NCI-H2196 treated with DMSO at 0.1 percent for 48 hours (cell line): ENCODE data around the gene ASPN.

Experiments
- DNase-seq: peaks from one replicate; lab custom pipeline; 2025; ENCODE audit not compliant: unreplicated experiment; lab: John Stamatoyannopoulos, UW

Gene ASPN

GRCh38 chr9:92478783-92479182 lies 3.5 kb downstream of the ASPN start:
- DNase-seq, result no peak

DNA sequence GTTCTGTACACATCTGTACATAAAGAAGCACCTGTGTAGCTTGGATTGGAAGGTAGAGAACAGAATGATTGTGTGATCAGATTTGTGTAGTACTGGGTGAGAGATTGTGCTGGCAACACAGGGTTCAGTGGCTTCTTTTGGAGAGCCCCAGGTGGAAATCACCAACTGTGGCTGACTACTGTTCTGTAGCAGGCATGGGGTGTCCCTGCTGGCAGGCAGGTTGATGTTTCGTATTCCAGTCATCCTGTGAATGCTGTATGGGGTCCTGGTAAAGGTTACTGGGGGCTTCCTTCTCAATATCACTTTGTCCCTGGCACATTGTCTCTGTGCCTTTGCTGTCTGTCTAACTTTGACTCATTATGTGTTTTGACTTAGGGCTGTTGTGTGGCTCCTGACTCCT lies 5.3 kb downstream of the ASPN start:
- no peak for DNase-seq

GRCh38 chr9:92474587-92474986 lies 7.7 kb downstream of the ASPN start:
- no peak for DNase-seq

GRCh38 chr9:92468206-92468605 lies 14.1 kb downstream of the ASPN start:
- DNase-seq, result no peak

DNA sequence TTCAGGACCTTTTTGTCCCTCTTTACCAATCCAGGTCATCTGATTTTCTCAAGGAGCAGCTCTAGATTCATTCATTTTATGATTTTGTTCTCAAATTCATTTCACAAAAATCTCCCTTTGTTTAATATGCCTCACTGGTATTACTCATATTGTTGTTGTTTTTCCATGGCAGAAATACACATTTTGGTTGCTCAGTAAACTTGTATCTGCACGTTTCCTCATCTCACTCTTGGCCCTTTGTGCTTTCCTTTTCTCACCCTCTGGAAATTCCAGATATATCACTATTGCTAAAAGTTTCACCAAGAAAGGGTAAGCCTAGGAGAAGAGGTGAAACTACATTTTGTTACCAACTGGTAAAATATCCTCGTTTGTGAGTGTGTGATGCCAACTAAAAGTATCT lies 14.8 kb downstream of the ASPN start:
- DNase-seq, result no peak

DNA sequence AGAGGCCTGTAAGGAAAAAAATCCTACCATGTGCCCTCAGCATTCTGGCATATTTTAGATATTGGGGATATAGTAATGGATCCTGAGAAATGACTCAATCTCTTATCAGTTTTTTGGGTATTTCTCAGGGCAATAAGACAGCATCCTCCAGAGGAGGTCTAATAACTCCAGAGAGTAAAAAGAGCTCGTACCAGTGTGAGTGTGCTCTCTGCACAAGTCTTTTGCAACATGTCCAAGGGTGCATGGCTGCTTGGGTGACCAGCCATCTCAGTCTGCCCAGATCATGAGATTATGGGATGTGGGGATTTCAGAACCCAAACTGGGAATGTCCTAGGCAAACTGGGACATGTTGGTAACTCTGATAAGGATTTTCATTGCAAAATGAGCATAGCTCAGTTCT lies 15.3 kb downstream of the ASPN start:
- no peak for DNase-seq

DNA sequence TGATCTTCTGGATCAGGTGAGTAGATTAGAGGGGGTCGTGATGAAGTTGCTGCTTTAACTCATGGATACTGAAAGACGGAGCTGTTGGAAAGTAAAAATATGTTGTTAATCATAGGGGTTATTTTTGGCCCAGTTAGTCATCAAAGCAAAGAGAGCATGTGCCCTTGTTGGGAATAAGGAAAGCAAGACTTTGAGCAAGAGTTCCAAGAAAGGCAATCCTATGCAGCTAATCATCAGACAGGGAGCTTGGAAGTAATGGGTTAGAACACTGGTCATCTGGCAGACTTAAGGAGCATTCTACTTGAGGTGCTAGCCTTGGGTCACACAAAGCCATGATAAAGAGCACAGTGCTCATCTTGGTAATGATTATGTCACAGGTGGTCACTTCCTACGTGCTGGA lies 18.3 kb downstream of the ASPN start:
- DNase-seq, result no peak

DNA sequence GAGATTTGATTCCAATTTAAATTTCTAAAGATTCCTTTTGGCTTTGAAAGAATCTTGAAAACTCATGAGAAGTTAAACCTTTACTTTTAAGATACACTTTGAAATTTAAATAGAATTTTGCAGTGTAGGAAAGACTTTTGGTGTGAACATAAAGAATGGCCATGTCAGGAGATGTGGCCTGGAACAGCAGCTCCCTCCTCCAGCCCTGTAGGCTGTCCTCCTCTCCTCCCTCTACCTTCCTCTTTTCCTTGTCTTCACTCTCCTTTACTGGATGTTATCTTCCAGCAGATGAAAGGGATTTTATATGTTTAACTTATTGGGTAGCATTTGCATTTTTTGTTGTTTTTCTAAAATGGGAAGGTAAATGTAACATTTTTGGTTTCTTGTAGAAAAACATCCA lies 18.9 kb downstream of the ASPN start:
- DNase-seq, result no peak

- DNase-seq, result no peak
These were observed 24.7 kb downstream of the ASPN start for GRCh38 chr9:92457576-92457975.

DNA sequence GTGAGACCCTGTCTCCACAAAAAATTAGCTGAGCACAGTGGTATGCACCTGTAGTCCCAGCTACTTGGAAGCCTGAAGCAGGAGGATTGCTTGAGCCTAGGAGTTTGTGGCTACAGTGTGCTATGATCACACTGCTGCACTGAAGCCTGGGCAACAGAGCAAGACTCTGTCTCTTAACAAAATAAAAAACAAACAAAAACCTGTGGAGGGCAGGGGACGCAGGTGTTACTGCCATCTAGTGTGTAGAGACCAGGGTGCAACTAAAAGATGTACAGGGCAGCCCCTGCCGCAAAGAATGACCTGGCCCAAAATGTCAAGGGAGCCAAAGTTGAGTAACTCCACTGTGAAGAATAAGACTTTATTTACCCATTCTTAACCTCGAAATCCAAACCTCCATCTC lies 27.1 kb downstream of the ASPN start:
- no peak for DNase-seq

DNA sequence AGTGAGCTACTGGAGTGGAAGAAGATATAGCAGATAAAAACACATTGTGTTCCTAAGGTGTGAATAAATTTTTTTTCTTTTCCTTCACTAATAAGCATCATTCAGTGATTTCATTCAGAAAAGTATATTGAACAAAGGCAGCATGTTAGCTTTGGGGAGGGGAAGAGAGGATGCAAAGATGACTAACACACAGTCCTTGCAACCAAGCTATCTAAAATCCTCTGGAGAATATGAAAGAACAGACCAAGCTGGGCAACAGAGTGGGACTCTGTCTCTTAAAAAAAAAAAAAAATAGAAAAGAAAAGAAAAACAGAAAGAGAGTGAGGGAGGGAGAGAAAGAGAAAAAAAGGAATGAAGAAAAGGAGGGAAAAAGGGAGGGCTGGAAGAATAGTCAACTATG lies 35.8 kb downstream of the ASPN start:
- DNase-seq, result no peak

DNA sequence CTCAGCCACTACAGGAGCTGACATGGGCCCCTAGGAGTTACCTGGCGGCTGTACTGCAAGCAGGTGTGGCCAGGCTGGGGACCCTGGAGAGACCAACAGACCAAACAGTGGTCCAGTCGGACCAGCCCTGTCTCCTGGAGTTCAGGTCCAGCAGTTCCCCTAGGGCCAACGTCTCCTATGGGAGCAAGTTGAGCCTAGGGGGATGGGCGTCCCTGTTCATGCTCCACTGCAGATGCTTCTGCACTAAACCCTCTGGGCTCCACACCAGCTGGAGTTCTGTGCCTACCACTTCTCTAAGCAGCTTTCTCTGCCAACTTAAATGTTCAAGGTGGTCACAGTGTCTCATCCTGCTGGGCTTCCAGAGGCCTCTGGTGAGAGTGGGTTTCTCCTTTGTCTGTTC lies 37.5 kb downstream of the ASPN start:
- no peak for DNase-seq

DNA sequence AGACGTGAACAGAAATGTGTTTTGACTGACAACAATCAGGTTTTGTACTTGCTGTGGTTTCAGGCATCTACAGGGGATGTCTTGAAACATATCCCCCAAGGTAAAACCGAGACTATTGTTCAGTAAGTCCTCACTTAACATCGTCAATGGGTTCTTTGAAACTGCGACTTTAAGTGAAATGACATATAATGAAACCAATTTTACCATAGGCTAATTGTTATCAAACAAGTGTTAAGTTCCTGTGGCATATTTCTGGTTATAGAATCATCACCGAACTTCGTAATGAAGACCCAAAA lies 41.6 kb downstream of the ASPN start:
- no peak for DNase-seq

- DNase-seq, result no peak
These were observed 42.2 kb downstream of the ASPN start for GRCh38 chr9:92439921-92440750.

DNA sequence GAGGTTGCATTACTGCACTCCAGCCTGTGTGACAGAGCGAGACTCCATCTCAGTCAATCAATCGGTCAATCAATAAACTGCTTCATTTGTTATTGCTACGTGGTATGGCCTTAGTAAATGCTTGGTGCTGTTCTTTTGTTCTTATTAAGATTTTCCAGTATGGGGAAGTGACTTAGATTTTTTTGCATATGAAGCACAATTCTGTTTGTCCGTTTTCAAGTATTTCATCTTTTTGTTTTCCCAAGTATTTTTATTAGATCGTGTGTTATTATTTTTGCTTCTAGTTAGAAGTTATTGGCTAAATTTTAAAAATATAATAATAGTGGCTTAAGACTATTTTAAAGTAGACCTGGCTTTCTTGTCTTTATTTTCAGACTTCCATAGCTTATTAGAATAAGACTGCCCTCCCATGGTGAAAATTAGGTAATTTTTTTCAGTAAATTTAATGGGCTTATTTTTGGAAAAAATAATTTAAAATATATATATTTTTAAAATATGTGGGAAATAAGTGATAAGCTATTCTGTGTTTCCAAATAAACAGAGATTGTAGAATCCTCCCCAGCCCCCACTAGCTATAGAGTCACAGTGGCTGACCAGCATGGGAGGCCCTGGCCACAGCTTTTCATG lies 43.3 kb downstream of the ASPN start:
- DNase-seq, result no peak

DNA sequence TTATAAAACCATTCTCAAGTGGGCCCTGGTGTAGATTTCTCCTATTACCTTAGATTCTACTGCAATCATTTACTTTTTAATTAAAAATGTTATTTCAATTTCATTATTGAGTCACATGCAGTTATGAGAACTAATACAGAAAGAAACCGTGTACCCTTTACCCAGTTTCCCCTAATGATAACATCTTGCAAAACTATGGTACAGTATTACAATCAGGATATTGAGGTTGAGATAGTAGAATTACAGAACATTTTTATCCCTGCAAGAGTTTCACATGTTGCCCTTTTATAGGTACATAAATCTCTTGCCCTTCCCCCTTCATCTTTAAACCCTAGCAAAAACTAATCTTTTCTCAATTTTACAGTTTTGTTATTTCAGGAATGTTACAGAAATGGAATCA lies 47.0 kb downstream of the ASPN start:
- DNase-seq, result no peak

GRCh38 chr9:92432972-92433548 lies 49.2 kb downstream of the ASPN start:
- no peak for DNase-seq

DNA sequence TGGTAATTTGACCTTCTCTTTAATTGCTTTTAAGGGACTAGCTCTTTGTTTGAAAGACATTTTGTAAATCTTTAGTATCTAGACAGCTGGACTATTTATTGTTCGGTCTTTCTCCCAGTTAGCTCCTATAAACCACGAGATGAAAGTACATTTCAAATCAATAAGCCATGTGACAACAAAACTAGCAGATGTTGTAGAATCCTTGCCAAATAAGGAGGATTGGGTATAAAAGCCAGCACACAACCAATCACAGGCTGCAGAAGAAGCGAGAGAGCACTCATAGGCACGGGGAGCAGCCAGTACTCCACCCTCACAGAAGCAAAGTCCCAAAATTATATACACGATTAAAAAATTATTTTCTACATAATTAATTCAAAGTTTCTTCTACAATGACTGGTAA lies 50.0 kb downstream of the ASPN start:
- DNase-seq, result no peak

GRCh38 chr9:92429836-92430235 lies 52.5 kb downstream of the ASPN start:
- no peak for DNase-seq

DNA sequence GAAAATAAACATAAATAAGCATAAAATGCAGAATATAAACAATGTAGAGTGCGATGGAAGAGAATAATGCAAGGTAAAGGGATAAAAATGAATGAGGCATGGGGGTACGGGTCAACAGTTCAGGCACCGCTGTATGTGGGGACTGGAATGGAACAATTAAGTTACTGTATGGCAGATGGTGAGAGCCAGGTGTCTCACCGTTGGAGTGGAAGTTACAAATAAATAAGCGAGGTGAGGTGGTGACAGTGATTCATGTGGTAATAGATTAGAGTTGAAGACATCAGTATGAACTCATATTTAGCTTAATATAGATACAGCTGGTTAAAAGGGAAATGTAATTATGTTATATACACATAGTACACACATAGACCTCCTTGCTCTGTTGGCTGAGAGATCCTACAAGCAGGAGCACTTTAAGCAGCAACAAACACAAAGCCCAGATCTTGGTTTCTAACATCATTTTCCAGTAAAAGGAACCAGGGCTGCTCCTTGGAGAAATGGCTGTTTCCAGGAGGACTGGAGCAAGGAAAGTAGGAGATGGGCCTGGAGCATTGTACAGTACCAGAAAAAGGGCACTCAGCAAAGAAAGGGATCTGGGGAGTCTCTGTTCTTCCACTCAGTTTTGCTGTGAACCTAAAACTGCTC lies 55.7 kb downstream of the ASPN start:
- DNase-seq, result no peak

DNA sequence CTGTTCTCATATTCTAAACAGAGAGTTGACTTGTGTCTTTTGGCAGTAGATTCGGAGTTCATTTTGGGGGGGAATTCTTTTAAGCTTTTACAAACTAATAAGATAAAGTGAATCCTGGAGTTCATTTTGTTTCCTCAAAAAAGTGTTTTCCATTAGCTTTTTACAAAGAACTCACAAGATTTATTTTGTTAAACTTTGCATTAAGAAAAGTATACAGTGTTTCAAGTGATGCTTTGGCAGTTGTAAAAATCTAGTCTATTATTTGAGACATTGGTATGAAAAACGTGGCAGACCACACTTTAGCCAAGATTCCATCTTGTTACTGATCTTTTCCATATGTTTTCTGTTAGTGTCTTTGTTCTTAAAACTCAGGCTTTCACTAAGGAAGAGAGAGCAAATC lies 56.8 kb downstream of the ASPN start:
- no peak for DNase-seq

GRCh38 chr9:92424340-92424739 lies 58.0 kb downstream of the ASPN start, which contains the start of gene OMD:
Gene OMD, minus strand, starts transcription at chr9:92424471. Its CDS starts 6,913 bp downstream, at chr9:92417558.
- no peak for DNase-seq
